AG08396 (cell line): Measurements from ENCODE around the gene CENPB.
"Not testable (repeated sequence)": the region's sequence is repeated elsewhere in the genome, so short reads cannot be mapped to it uniquely, and the experiment has no call there.

Experiments
- DNase-seq: peaks from one replicate; pipeline ENCODE4 v3.0.0; 2012; ENCODE audit warnings: low spot score, mixed read lengths

CENPB gene

GRCh38 chr20:3786665-3787323 lies at the start of gene CENPB:
CENPB (minus strand) TSS chr20:3786740; CDS start chr20:3786483, 257 bp downstream.
- DNase-seq: peak; percentile 95

GRCh38 chr20:3836132-3836531 lies 49.6 kb upstream of the CENPB start:
- no peak for DNase-seq

DNA sequence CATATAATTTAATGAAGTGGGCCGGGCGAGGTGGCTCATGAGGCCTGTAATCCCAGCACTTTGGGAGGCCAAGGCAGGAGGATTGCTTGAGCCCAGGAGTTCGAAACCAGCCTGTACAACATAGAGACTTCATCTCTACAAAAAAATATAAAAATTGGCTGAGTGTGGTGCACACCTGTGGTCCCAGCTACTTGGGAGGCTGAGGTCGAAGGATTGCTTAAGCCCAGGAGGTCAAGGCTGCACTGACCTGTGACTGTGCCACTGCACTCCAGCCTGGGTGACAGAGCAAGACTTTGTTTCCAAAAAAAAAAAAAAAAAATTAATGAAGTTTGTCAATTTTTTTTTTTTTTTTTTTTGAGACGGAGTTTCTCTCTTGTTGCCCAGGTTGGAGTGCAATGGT lies 43.4 kb upstream of the CENPB start:
- DNase-seq: not testable (repeated sequence)

DNA sequence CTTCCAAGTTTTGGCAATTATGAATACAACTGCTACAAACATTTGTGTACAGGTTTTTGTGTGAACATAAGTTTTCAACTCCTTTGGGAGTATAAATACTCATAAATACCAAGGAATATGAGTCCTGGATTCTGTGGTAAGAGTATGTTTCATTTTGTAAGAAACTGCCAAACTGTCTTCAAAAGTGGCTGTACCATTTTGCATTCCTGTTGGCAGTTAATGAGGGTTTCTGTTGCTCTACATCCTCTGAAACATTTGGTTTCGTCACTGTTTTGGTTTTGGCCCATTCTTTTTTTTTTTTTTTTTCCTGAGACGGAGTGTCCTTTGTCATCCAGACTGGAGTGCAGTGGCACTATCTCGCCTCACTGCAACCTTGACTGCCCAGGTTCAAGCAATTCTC lies 42.3 kb upstream of the CENPB start:
- no peak for DNase-seq

- no peak for DNase-seq
Measured at GRCh38 chr20:3826420-3826819, 39.9 kb upstream of the CENPB start.

DNA sequence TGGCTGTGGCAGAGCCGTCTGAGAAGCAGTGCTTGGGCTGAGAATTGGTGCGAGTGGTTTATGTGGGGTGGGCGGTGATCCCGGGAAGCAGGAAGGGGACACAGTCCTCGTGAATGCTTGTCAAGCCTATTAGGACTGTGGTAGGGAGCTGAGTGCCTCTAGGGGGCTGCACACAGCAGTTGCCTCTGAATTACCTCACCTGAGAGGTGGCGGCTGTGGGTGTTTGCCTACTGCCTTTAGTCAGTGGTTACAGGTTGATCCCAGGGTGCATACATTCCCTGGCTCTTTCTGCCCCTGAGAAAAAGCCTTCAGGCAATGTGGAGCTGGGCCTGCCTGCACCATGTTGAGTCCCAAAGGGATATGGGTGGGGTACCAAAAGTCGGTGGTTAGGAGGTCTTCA lies 39.0 kb upstream of the CENPB start:
- DNase-seq: no peak

- no peak for DNase-seq
Measured at GRCh38 chr20:3823881-3824280, 37.3 kb upstream of the CENPB start.

DNA sequence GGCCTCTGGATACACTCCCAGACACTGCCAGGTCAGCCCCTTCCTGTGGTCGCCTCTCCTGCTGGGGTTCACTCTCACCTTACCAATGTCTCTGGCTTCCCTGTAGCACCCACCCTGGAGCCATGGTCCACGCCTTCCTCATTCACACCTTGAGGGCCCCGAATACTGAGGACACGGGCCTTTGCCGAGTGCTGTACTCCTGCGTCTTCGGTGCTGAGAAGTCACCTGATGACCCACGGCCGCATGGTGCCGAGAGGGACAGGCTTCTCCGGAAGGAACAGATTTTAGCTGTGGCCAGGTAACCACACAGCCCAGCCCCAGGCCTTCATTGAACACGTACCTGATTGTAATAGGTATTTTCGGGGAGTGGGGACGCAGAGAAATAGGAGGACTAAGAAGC lies 35.5 kb upstream of the CENPB start:
- DNase-seq: no peak

GRCh38 chr20:3820901-3821727 lies 34.6 kb upstream of the CENPB start:
- DNase-seq: no peak

DNA sequence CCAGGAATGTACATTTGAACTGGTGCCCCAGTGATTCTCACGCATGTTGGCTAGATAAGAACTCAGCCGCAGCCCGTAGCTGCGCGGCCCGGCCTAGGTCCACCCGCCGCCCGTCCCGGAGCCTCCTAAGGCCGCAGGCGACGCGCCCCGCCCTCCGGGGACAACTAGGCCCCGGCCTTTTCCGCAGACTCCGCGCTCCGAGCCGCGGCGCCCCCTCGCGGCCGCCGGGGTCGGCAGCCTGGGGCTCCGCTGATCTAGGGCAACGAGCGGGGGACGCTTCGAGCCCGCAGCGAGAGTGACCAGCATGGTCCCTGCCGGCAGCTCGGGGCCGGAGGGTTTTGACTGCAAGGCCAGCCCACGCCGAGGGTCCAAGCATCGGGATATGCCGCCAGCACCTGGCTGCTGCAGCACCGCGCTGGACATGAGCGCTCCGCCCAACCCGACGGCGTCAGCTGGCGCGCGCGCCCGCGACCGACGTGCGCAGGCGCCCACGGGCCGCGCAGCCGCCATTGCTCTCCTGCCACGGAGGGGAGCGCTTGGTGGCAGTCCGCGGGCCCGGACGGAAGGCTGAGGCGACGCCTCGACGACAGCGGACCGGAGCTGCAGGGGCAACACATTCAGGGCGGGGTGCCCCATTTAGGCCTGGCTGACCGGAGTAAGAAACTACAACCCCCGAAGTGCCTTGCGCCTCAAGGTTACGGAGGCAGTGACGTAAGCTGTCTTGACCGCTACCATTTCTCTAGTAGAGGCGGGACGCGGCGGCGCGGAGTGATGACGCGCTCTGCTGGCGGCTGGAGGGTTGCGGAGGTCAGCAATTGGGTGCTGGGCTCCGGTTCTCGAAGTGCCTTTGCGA lies 33.7 kb upstream of the CENPB start, which contains the start of gene AP5S1:
Gene AP5S1, plus strand, starts transcription at position 500 of the 853 bp plus-strand sequence. CDS start 1,571 bp downstream, outside the sequence.
- DNase-seq: peak; percentile 92

- no peak for DNase-seq
Measured at GRCh38 chr20:3819411-3820047, 33.0 kb upstream of the CENPB start.

- peak; percentile 73 for DNase-seq
Measured at GRCh38 chr20:3818155-3819151, 31.9 kb upstream of the CENPB start.

DNA sequence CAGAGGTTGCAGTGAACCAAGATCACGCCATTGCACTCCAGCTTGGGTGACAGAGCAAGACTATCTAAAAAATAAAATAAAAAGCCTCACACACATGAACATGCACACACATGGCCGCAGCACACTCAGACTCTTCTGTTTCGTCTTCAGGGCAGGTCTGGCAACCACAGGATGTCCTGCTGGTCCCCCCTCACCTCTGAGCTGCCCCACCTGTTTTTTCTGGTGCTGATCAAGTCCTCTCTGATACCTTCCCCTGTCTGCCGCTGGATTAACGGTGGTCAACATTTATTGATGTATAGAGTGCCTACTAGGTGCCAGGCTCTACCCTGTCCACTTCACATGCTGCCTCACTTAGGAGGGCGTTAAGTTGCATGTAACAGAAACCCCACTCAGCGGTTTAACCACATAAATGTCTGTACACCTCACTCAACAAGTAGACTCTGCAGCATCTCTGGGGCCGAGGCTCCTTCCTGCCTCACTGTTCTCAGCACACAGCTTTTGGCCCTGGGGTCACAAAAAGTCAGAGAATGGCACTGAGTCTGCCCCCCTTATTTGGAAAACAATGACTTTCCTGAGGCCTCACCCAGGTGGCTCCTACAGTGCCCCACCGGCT lies 29.3 kb upstream of the CENPB start:
- DNase-seq: no peak

DNA sequence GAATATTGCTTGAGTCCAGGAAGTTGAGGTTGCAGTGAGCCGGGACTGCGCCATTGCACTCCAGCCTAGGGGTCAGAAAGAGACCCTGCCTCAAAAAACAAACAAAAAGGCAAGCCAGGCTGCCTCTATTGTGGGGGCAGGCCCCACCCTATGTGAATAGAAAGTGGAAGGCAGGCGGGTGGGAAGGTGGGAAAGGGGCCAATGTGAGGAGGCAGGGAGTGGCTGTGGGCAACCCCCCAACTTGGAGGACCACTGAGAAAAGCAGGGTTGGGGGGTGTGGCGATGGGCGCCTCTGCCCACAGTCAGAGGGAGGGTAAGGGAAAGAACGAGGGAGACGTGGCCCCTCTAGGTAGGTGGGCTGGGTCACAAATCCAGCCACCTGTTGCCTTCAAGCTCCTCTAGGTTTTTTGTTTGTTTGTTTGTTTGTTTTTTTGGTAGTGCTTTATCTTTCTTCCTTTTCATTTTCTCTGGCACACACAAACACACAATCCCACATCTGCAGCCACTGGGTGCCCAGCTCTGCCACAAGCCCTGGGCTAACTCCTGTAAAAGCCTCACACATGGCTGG lies 28.5 kb upstream of the CENPB start:
- no peak for DNase-seq

DNA sequence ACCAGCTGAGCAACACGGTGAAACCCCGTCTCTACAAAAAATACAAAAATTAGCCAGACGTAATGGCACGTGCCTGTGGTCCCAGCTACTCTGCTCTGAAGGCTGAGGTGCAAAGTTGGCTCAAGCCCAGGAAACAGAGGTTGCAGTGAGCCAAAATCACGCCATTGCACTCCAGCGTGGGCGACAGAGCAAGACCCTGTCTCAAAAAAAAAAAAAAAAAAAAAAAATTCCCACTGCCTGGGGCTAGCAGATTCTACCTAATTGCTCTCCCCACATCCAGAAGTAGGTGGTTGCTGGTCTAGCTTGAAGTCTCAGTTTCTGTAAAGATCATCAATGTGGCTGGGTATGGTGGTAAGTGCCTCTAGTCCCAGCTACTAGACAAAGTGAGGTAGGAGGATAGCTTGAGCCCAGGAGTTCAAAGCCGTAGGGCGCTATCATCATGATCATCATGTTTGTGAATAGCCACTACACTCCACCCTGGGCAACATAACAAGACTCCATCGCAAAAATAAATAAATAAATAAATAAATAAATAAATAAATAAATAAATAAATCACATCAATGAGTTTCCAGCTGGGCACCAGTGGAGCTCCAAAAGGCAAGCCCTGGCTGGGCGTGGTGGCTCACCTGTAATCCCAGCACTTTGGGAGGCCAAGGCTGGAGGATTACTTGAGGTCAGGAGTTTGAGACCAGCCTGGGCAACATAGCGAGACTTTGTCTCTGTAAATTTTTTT lies 27.5 kb upstream of the CENPB start:
- no peak for DNase-seq

DNA sequence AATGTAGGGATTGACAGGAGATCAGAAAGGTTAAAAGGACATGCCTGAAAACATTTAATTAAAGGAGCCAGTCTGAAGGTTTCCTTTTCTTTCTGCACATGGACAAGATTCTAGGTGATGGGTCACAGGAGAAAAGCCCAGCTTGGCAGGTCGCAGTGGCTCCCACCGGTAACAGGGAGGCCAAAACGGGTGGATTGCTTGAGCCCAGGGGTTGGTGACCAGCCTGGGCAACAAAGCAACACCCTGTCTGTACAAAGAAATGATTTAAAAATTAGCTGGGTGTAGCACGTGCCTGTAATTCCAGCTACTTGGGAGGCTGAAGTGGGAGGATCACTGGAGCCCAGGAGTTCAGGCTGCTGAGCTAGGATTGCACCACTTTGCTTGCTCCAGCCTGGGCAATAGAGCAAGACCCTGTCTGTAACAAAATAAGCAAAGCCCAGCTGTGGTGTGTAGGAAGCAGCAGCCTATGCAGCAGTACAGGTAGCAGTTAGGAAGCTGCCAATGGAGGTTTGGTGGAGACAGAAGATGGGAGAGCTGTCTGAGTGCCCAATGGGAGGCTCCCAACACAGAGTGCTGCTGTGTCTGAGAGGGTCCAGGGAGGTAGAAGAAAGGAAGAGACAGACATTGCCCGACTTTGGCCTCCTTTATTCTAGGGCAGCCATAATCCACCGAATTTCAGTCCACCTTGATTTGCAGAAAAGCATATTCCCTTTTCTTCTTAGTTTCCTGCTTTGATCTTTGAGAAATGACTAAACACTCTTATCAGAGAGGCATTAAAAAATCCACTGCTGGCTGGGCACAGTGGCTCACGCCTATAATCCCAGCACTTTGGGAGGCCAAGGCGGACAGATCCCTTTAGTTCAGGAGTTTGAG lies 26.7 kb upstream of the CENPB start:
- DNase-seq: no peak

DNA sequence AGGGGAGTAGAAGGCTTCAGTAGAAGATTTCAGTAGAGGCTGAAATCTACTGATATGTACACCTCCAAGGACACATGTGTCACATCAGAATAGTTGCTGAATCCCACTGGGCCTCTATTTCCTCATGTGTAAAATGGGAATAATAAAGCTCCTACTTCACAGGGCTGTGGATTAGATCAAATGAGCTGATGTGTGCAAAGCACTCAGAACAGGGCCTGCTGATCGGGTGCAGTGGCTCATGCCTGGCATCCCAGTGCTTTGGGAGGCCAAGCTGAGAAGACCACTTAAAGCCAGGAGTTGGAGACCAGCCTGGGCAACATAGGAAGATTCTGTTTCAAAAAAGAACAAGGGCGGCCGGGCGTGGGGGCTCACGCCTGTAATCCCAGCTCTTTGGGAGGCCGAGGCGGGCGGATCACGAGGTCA lies 25.7 kb upstream of the CENPB start:
- no peak for DNase-seq
